ENCODE results near the gene UBE2Q2.

GRCh38 chr15:75927601-75928000 is 84.4 kb downstream of the UBE2Q2 start:
- TF ChIP-seq FOXK2 (IDR thresholded peaks at IDR 0.05) (no peak), SUZ12 (IDR thresholded peaks at IDR 0.05) (no peak), SP1 (IDR thresholded peaks at IDR 0.05) (no peak), TARDBP (IDR thresholded peaks at IDR 0.05) (no peak), ZNF384 (IDR thresholded peaks at IDR 0.05) (no peak), HDGF (IDR thresholded peaks at IDR 0.05; ENCODE audit: borderline replicate concordance) (no peak)
